Thoracic aorta (tissue), 2 donors: ENCODE data around the gene SEMA4D. TPM values are rescaled to one million over a fixed set of nuclear protein-coding genes. Genes with fewer than 3 reads are reported as not detected.

Experiments
- ATAC-seq: fragments of 150-250 bp; one replicate; pipeline ENCODE4 v1.8.0; 2017; ENCODE audit warnings: low read depth; ENCODE audit not compliant: insufficient number of reproducible peaks, low FRiP score
- DNase-seq: peaks from one replicate; pipeline ENCODE4 v3.0.0-alpha.2; 2020; ENCODE audit warnings: low spot score
- H3K27ac ChIP-seq, 2 donors: fragments of 200-600 bp; sonication (generic); 1 replicate in 1 of 2; 2 replicates in 1 of 2; pipeline ENCODE4 v1.5.1; 2016; ENCODE audit warnings: mild to moderate bottlenecking in 2 of 2, moderate library complexity in 2 of 2
- H3K27me3 ChIP-seq: fragments of 200-600 bp; sonication (generic); replicated peaks from 2 replicates; pipeline ENCODE4 v1.6.0; 2016; ENCODE audit warnings: mild to moderate bottlenecking; ENCODE audit not compliant: insufficient read depth
- H3K36me3 ChIP-seq: fragments of 200-600 bp; sonication (generic); one replicate; pipeline ENCODE4 v1.5.1; 2016
- H3K4me1 ChIP-seq, 2 donors: fragments of 200-600 bp; sonication (generic); 1 replicate in 1 of 2; 2 replicates in 1 of 2; pipeline versions ENCODE4 v1.5.1 to v1.6.0; 2016; ENCODE audit warnings: low read depth in 2 of 2, mild to moderate bottlenecking in 1 of 2; ENCODE audit not compliant: control insufficient read depth in 1 of 2
- H3K4me3 ChIP-seq: fragments of 200-600 bp; sonication (generic); 2 replicates; pipeline ENCODE4 v1.5.1; 2016; ENCODE audit warnings: mild to moderate bottlenecking
- H3K9me3 ChIP-seq: fragments of 200-600 bp; sonication (generic); 2 replicates; pipeline ENCODE4 v1.5.1; 2016
- CTCF ChIP-seq: fragments of 200-600 bp; sonication (generic); IDR thresholded peaks from one replicate; pipeline ENCODE4 v1.5.1; 2019; ENCODE audit warnings: antibody characterized with exemption
- total RNA-seq, 2 donors: library from RNA; depleted of rRNA; stranded (reverse); fragments of >200 nt; gene quantifications; one replicate each; pipeline versions ENCODE4 v1.1.0 to v1.2.3, GENCODE V29; 2016

Gene SEMA4D
- total RNA-seq, 2 donors from 2014 or later: 16.9 to 20.2 TPM

GRCh38 chr9:89376741-89377351 lies 121.1 kb downstream of the SEMA4D start:
- H3K27ac ChIP-seq: no peak overlapping the region
- no peak overlapping the region for H3K4me3 ChIP-seq
- no peak for TF ChIP-seq CTCF
- ATAC-seq (no peak), DNase-seq (no peak)
- peaks cover 4% of the 10 kb centered on the region for H3K36me3 ChIP-seq
- no peaks in the 10 kb centered on the region for H3K4me1 ChIP-seq
- H3K9me3 ChIP-seq: no peaks in the 10 kb centered on the region
- H3K27me3 ChIP-seq: no peaks in the 10 kb centered on the region

- ATAC-seq: no peak
- no peaks in the 10 kb centered on the region for H3K4me1 ChIP-seq
- H3K27ac ChIP-seq: no peak overlapping the region
- no peak for DNase-seq
- H3K36me3 ChIP-seq: peaks cover 4% of the 10 kb centered on the region
- H3K4me3 ChIP-seq: no peak overlapping the region
- no peaks in the 10 kb centered on the region for H3K27me3 ChIP-seq
- H3K9me3 ChIP-seq: no peaks in the 10 kb centered on the region
- no peak for TF ChIP-seq CTCF
These were observed 121.6 kb downstream of the SEMA4D start for GRCh38 chr9:89376286-89376685.

- peaks cover 4% of the 10 kb centered on the region for H3K36me3 ChIP-seq
- TF ChIP-seq CTCF: no peak
- H3K27me3 ChIP-seq: no peaks in the 10 kb centered on the region
- H3K9me3 ChIP-seq: no peaks in the 10 kb centered on the region
- H3K4me1 ChIP-seq: no peaks in the 10 kb centered on the region
- H3K4me3 ChIP-seq: no peak overlapping the region
- no peak for DNase-seq
- H3K27ac ChIP-seq: no peak overlapping the region
- no peak for ATAC-seq
These were observed 122.6 kb downstream of the SEMA4D start for GRCh38 chr9:89375191-89375760.

GRCh38 chr9:89374176-89374575 lies 123.7 kb downstream of the SEMA4D start:
- no peaks in the 10 kb centered on the region for H3K4me1 ChIP-seq
- no peak overlapping the region for H3K4me3 ChIP-seq
- no peak for TF ChIP-seq CTCF

GRCh38 chr9:89372979-89373378 lies 124.9 kb downstream of the SEMA4D start:
- Histone ChIP-seq H3K27me3 (no peaks in the 10 kb centered on the region), H3K4me1 (no peaks in the 10 kb centered on the region), H3K27ac (no peak overlapping the region), H3K4me3 (no peak overlapping the region), H3K36me3 (no peaks in the 10 kb centered on the region), H3K9me3 (no peaks in the 10 kb centered on the region)
- ATAC-seq (no peak), DNase-seq (no peak)
- TF ChIP-seq CTCF: no peak

More at GRCh38 chr9:89374176-89374575, 123.7 kb downstream of the SEMA4D start:
- Histone ChIP-seq H3K36me3 (peaks cover 4% of the 10 kb centered on the region), H3K27ac (no peak overlapping the region), H3K27me3 (no peaks in the 10 kb centered on the region), H3K9me3 (no peaks in the 10 kb centered on the region)
- ATAC-seq (no peak), DNase-seq (no peak)
